Measurements from ENCODE around the gene STK10.

The STK10 gene

DNA sequence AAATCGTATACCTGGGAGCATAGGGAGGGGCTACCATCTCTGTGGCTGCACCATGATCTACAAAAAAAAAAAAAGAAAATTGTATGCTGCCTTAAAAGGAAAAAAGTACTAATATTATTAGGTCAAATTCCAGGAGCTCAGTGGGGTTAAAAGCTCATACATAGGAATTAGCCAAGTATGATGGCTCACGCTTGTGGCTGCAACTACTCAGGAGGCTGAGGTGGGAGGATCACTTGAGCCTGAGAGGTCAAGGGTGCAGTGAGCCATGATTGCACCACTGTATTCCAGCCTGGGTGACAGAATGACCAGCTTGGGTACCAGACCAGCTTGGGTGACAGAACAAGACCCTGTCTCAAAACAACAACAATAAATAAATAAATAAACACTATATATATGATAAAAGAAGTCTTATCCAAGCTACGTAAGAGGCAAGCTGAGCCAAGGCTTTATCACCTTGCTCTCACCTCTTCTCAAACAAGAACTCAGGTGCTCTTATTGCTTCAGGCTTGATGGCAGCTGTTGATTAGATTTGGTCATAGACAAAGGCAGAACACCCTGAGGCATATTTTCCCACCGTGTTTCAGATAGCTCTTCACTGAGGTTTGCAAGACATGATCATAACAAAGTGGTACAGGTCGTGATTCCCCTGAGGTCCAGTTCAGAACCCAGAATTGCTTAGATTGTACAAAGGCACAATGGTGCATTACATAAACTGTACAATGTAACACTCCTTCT, 178.3 kb downstream of the STK10 start:
- no peak for DNase-seq (ENCODE audit: low read depth in 2 of 2)

DNA sequence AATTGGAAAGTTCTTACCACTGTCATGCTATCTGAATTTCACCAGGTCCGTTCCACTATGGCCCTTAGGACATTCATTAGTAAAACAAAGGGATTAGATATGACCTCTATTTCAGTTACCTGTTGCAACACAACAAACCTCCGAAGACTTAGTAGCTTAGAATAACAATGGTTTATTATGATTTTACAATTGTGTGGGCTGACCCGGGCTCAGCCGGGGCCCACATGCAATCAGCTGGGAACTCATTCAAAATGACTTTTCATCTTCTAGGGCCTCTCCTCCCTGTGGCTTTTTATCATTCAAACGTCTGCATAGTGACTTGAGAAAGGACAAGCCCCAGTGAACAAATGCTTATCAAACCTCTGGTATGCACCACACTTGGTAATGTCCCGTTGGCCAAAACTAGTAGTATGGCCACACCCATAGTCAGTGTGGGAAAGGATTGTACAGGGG, 179.3 kb downstream of the STK10 start:
- no peak for DNase-seq (ENCODE audit: low read depth in 2 of 2)

DNA sequence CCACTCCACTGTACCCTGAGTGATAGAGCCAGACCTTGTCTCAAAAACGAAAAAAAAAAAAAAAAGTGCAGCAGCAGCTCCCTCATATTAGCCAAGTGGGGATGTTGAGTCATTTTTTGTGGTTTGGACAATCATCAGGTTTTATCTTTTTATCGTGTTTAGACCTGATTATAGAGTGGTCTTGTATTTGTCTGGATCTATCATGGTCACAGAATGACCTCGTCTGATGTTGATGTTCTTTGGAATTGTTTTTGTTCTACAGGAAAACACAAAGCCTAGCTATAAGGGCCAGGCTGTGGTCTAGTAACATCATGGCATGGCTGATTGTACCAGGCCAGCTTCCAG, 179.9 kb downstream of the STK10 start:
- DNase-seq (ENCODE audit: low read depth in 2 of 2) = no peak

DNA sequence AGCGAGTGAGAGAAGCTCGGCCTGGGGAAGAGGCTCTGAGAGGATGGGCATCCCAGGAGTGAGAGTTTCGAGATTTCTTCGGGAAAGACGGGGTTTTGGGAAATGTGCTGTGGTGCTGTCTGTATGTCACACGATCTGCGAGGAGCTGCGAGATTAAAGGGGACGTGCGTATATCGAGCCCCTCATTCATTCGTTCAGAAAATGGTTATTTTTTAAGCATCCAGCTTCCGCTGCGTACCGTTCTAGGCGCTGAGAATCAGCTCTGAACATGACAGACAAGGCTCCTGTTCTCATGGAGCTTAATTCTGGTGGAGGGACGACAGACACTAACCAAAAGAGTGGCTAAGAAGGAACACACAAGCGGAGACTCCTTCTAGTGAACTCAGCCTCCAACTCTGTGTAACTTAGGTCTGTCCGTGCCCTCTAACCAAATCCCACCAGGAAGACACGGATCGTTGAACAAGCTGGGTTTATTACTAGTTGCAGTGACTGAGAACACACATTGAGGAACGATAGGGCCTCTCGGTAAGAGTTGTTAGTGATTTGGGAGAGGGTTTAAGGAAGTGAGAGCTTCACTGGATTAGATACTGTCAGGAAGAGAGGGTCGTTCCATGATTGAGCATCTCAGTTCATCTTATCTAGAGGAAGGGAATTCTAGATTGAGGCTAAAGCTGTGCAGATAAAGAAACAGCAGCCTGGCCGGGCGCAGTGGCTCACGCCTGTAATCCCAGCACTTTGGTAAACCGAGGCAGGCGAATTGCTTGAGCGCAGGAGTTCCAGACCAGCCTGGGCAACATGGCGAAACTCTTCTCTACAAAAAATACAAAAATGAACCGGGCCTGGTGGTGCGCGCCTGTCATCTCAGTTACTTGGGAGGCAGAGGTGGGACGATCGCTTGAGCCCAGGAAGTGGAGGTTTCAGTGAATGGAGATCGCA, 180.6 kb downstream of the STK10 start:
- DNase-seq (ENCODE audit: low read depth in 2 of 2) = no peak

DNA sequence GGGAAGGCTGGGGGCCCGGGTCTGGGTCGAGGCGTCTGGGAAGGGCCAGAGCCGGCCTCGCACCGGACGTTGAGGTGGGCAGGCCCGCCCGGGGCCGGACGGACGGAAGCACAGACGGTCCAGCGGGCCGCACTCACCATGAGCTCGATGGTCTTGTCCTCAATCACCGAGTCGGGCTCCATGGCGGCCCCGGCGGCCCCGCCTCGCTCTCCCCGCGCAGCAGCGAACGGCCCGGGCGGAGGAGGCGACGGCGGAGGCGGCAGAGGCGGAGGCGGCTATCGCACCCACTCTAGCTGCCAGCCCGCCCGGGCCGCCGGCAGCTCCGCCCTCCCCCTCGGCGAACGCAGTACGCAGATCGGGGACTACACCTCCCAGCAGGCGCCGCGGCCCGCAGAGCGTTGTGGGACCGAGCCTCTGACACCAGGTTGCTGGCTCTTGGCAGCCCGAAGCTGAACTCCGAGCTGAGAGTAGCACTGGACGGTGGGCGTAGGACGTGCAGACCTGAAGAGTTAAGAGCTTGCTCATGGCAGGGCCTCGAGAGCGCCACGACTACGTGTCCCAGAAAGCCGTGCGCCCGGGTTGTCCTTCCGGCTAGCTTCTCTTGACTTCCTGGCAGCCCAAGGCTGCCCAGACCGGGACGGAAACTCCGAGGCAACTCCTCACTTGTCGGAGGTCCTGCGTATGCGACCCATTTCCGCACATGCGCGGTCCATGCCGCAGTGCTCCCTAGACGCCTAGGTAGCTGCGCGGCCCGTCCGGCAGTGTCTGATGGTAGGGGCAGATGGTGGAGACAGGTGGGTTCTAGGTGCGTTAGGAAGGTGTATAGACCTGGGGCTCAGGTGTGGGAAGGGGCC, 181.5 kb downstream of the STK10 start, which contains the start of gene FBXW11:
TSS of gene FBXW11 (minus strand) at position 318 of the 854 bp plus-strand sequence. CDS start at position 182, 136 bp downstream.
- peak; percentile 88 to 93 for DNase-seq (ENCODE audit: low read depth in 2 of 2)

DNA sequence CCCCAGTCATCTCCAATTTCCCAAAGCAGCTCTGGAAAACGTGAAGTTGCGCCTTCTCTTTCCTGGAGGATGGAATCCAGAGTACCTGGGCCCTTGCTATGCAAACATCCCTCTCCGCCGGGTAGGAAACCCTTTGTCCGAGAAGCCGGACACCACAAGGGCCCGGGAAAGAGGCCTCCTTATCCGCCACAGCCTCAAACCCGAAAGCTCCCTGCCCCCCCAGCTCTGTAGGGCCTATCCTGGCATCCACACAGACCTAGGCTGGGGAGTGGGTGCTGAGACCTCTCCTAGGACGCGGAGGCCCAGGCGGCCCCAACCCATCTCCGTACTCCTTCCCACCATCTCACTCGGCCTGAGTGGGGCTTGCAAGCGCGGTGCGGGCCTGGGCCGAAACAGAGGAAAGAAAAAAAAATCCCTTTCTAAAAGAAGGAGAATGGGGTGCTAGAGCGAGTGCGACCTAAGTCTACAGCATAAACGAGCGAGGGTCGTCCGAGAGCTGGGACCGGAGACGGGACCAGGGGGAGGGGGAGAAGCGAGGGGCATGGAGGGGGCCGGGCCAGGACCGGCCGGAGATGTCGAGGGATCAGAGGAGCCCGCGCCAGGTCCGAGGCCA, 182.2 kb downstream of the STK10 start:
- DNase-seq (ENCODE audit: low read depth in 2 of 2) = peak in 1 of 2 donors; percentile 9

DNA sequence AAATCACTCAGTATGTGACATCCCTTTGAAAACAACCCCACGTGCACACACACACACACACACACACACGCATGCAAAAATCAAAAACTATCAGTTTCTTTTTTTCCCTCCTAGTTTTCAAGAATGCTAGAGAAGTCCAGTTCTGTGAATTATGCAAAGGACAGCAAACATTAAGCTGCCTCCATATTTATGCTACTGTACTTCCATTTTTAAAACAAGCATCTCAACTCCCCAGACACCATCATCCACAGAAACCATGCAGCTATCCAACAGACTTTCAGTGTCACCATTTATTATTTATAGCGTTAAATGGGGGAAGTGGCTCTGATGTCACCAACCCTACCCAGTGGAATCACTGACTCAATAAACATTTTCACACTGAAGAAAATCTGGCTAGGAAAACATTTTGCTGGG, 183.2 kb downstream of the STK10 start:
- no peak for DNase-seq (ENCODE audit: low read depth in 2 of 2)

DNA sequence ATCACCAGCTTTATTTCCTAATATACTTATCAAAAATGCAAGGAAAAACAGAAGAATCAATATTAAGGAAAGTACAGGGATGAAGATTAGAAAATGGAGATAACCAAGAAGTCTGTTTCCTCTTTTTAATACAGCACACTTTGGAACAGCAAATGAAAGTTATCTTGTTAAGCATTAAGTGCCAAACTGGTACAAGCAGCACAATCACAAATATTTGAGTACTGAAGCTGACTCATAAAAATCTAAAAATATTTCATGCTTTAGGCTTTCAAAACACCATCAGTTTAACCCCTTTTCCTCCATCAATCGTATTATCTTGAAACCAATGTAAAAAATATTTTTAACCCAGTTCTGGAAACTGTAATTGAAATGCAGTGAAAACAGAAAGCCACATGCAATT, 184.3 kb downstream of the STK10 start:
- no peak for DNase-seq (ENCODE audit: low read depth in 2 of 2)

DNA sequence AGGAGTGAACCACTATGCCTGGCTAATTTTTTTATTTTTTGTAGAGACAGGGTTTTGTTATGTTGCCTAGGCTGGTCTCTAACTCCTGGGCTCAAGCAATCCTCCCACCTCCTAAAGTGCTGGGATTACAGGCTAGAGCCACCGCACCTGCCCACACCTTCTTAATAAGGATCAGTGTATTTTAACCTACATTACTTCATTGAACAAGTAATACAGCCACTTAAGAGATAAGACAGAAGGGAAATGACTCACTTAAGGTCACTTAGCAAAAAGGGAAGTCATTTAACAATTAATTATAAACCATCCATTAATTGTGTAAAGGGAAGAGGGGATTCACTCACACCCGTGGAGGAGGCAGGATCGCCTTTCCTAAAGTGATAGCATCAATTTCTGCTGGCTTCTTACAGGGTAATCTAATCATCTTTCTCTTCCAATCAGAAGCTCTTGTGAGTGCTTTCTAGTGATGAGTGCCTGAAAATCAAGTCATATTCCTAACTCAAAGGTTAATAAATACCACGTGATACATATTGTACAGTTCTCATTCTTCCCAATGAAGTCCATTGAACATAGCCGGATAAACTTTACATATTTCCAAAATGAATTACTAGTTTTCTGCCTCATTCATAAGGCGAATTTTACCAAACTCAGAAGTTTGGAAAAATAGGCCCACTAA, 185.0 kb downstream of the STK10 start:
- no peak for DNase-seq (ENCODE audit: low read depth in 2 of 2)

DNA sequence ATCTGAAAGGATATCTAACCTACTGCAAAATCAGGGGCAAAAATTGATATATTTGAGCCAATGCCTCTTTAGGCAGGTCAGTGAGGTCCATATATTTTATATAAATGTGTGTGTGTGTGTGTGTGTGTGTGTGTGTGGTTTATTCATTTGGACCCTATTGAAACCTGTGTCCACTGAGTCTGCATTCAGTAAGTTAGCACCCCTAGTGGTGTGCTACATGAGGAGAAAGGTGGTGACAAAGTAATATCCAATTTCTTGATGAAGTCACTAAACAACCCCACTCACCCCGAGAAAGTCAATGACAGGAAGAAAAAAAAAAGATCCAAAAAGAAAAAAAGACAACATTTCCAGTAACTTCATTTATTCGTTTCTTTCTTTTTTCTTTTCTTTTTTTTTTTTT, 185.7 kb downstream of the STK10 start:
- no peak for DNase-seq (ENCODE audit: low read depth in 2 of 2)

DNA sequence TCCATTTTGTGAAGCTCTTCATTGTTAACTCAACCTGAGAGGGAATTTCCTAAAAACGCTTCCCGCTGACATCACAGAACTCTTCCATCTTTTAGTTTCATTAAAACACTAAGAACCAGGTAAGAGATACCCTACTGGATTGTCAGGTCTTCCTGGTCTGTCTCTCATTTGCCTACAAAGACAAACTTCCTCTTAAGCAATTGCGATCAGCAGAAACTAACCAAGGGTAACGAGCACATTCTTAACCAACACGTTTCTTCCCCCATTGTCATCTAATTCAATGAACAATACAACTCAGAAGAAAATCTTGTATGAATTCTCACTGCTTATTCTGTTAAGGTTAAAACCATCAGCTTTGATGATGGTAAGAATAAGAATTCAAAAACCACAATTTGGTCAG, 188.1 kb downstream of the STK10 start:
- no peak for DNase-seq (ENCODE audit: low read depth in 2 of 2)

DNA sequence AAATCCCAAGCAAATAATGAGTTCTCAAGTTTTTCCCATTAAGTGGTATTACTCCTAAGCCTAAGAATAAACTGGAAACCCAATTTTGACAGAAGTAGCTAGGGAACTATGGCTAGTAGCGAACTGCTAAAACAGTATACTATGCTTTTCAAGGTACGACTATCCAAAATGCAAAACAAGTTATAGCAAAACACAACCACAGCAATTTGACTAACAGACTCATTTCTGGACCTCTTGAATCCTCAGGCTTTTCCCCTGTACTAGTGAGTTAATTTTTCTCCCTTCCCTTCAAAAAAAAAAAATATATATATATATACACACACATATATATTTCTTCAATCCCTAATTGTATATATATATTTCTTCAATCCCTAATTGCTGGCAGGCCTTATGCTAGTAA, 188.9 kb downstream of the STK10 start:
- DNase-seq (ENCODE audit: low read depth in 2 of 2) = no peak

DNA sequence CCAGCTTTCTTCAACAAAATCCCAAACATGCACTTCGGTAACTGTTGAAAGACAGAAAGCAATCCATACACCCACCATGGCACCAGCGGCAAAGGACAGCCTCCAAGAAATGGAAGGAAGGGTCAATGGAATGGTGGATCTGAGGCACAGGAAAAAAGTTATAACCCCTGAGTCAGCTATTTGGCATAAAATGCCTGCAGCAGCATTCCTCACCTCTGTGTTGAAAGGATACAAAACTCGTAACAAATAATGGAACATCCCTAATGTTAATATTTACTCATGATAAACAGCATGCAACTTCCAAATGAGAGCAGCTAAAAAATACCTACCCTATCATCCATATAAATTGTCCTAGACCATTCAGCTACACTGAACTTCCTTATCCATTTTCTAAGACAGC, 191.0 kb downstream of the STK10 start:
- DNase-seq (ENCODE audit: low read depth in 2 of 2) = no peak

DNA sequence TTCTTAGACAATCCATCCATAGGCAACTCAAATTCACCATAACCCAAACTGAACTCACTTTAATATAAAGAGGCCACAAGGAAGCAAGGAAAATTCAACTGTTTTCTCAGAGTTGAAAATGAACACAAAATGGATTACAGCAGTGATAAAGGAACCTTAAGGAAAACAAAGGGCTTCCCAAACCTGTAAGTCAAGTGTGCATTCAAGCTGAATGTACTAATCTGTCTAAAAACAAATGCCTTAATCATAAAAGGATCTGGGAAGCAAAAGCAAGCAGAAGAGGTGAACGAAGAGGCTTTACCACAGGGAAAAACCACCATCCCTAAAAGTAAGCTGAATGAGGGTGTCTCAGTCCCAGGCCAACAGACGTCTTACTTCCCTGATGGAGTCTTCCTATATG, 195.2 kb downstream of the STK10 start:
- no peak for DNase-seq (ENCODE audit: low read depth in 2 of 2)

DNA sequence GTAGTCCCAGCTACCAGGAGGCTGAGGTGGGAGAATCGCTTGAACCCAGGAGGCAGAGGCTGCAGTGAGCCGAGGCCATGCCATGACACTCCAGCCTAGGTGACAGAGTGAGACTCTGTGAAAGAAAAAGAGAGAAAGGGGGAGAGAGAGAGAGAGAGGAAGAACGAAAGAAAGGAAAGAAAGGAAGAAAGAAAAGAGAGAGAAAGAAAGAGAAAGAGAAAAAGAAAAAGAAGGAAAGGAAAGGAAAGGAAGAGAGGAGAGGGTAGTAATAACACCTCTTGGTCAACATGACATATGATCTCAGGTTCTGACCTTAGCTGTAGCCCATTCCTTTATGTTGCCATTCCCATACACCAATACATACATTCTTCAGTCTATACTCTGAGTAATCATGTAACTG, 195.7 kb downstream of the STK10 start:
- DNase-seq (ENCODE audit: low read depth in 2 of 2) = no peak

Measured in stimulated activated CD8-positive, alpha-beta memory T cell treated with anti-CD3 and anti-CD28 coated beads, Interleukin-2, amount 100 ng/mL, for 1 hour (primary cell).